Adipose tissue (tissue), 3 donors: Measurements from ENCODE around the gene TUFM. TPM values are rescaled to one million over a fixed set of nuclear protein-coding genes. Genes with fewer than 3 reads are reported as not detected.
A peak's percentile ranks its signal among the peaks of the same experiment; 100 is the strongest.

Experiments used
- H3K27ac ChIP-seq: one replicate; pipeline ENCODE4 v1.5.1; 2013; ENCODE audit warnings: low read depth, low read length
- WGBS, 3 donors: extraction: QIAGEN DNeasy Blood & Tissue Kit; methylation state at CpG; one replicate each; pipeline ENCODE4 v1.1.7; 2013; 5-methylcytosine and 5-hydroxymethylcytosine counted together
- polyA plus RNA-seq, 3 donors: library from polyadenylated mRNA; stranded (reverse); fragments of 200-250 nt; gene quantifications; one replicate each; pipeline ENCODE4 v1.2.3, GENCODE V29; 2013
- donor health status: healthy with polysubstance abuse.
- donor health status: Bipolar disorder and iron deficiency.
- donor health status: healthy.

Gene TUFM
- polyA plus RNA-seq, 3 donors = 104 to 196 (median 119) TPM

DNA sequence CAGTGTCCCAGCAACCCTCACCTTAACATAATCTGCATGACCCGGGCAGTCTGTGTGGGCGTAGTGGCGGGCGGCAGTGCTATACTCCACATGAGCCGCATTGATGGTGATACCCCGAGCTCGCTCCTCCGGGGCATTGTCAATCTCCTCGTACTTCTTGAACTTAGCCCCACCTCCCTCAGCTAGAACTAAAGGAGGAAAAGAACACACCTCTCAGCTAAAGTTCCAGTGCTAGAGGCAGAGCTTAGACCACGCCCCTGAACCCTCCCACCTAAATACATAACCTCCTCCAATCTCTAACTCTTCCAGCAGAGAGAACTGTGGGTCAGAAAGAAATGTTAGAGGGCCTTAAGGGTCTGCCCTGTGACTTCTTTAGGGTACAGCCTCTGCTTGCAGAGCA, 855 bp downstream of the TUFM start:
- WGBS, 3 donors = 45 to 64% (median 52%) methylated on average over 10 of the region's 10 CpGs
- no peak overlapping the region for H3K27ac ChIP-seq

DNA sequence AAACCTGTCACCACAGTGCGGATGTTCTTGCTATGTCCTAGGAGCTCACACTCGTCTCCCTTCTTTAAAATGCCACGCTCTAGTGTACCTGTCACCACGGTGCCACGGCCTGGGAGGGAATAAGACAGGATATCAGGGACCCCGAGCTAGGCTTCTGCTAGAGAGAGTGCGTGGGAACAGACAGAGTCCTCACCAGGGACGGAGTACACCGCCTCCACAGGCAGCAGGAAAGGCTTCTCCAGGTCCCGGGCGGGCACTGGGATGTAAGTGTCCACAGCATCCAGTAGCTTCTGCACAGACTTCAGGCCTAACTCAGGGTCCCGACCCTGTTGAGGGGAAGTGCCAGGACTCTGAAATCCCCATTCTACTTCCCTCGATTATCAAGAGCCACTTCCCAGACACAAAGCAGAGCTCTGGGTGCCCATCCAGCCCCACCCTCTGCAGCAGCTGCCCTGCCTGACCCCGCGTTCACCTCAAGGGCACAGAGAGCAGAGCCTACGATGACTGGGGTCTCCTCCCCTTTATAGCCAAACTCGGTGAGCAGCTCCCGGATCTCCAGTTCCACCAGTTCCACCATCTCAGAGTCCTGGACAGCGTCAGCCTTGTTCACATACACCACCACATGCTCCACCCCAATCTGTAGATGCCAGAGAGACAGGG, 1.8 kb downstream of the TUFM start:
- 86 to 89% (median 88%) methylated on average over 19 of the region's 19 CpGs for WGBS, 3 donors
- no peak overlapping the region for H3K27ac ChIP-seq

DNA sequence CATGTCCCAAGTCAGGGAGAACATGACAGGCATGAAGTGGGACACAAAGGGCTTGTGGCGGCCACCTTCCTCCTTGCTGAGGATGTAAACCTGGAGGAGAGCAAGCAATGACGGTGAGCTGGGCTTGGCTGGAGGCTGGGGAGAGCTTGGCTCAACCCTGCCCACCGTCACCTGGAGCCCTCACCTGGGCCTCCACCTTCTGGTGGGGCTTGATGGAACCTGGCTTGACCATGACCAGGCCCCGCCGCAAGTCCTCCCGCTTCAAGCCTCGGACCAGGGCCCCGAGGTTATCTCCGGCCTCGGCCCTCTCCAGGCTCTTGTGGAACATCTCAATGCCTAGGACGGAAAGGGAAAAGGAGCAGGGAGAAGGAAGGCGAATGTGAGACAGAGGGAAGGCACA, 2.4 kb downstream of the TUFM start:
- H3K27ac ChIP-seq = no peak overlapping the region
- WGBS, 3 donors = 92 to 95% (median 92%) methylated on average over 12 of the region's 12 CpGs

DNA sequence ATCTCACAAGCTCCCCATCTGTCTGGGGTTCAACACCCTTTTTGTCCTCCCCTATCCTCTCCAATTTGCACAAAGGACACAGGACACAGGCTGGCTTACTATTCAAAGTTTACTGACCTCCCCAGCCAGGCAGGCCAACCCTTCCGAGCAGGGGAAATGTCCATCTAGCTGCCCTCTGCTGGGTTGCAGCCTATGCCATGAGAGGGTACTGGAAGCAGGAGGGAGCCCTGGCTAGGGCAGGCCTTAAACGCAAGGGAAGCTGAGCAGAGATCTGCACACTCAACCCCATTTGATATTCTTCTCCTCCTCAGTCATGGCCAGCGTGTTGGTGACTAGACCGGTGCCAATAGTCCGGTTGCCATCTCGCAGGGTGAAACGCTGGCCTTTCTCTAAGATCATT, 3.5 kb downstream of the TUFM start:
- no peak overlapping the region for H3K27ac ChIP-seq
- WGBS, 3 donors = 87 to 93% (median 91%) methylated on average over 7 of the region's 7 CpGs

- WGBS, 3 donors = 16 to 53% (median 33%) methylated on average over 1 of the region's 1 CpG
- no peak overlapping the region for H3K27ac ChIP-seq
Measured at GRCh38 chr16:28839899-28840298, 6.2 kb downstream of the TUFM start.

- WGBS, 3 donors = 95 to 97% (median 96%) methylated on average over 12 to 14 of the region's 14 CpGs
Measured at GRCh38 chr16:28839004-28839639, 7.0 kb downstream of the TUFM start.

DNA sequence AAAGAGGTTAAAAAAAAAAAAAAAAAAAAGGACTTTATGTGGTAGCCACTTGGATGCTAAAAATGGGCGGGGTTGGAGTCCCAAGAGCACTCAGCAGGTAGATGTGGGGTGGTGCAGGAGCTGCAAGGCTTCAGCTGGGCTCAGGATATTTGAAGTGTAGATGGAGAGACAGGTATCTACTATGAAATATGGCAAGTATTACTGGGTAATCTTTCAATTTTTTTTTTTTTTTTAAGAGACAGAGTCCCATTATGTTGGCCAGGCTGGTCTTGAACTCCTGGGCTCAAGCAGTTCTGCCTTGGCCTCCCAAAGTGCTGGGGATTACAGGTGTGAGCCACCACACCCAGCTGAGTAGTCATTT, 7.6 kb downstream of the TUFM start:
- WGBS, 3 donors = 100% methylated on average over 1 of the region's 1 CpG
- H3K27ac ChIP-seq = no peak overlapping the region

More at GRCh38 chr16:28839004-28839639, 7.0 kb downstream of the TUFM start:
- H3K27ac ChIP-seq = no peak overlapping the region

DNA sequence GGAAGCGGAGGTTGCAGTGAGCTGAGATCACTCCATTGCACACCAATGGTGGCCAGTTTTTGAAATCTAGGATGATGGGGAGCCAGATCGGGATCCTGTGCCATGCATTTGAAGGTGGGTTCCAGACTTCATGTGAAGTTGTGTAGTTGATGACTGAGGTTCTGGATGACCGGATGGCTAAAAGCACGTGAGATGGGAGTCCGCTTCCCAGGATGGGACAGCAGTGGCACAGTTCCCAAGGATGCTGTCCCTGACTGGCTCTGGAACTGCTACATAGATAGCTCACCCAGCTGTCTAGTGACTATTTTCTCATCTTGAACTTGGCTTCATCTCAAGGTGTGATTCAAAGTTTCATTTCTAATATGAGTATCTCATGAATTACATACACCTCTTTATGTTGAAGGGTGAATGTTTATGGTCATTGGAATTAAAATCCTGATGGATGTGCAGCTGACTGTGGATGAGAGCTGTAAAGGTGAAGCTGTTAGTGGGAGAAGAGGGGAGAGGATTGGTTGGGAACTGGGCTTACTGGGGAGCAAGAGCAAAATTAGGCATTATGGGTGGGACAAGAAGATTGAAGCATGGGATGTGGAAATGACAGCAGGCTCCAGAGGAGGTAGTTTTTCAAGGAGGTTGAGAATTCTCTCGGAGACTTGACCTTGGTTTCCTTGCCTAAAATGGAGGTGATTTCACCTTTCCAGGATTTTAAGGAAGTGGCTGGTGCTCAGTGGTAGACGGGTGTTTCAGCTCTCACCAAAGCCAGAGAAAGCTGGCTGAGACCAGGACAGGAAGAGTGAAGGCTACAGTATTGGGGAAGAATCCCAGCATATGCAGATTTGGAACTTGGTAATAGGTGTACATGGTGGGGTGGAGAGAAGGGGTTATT, 8.2 kb downstream of the TUFM start:
- WGBS, 3 donors = 85 to 95% (median 87%) methylated on average over 7 of the region's 7 CpGs
- no peak overlapping the region for H3K27ac ChIP-seq

- WGBS, 3 donors = 76 to 87% (median 82%) methylated on average over 8 of the region's 8 CpGs
Measured at GRCh38 chr16:28836761-28837064, 9.4 kb downstream of the TUFM start.

GRCh38 chr16:28835864-28836760, 10.0 kb downstream of the TUFM start:
- H3K27ac ChIP-seq = no peak overlapping the region
- WGBS, 3 donors = 91 to 93% (median 93%) methylated on average over 25 of the region's 25 CpGs

More at GRCh38 chr16:28836761-28837064, 9.4 kb downstream of the TUFM start:
- no peak overlapping the region for H3K27ac ChIP-seq

DNA sequence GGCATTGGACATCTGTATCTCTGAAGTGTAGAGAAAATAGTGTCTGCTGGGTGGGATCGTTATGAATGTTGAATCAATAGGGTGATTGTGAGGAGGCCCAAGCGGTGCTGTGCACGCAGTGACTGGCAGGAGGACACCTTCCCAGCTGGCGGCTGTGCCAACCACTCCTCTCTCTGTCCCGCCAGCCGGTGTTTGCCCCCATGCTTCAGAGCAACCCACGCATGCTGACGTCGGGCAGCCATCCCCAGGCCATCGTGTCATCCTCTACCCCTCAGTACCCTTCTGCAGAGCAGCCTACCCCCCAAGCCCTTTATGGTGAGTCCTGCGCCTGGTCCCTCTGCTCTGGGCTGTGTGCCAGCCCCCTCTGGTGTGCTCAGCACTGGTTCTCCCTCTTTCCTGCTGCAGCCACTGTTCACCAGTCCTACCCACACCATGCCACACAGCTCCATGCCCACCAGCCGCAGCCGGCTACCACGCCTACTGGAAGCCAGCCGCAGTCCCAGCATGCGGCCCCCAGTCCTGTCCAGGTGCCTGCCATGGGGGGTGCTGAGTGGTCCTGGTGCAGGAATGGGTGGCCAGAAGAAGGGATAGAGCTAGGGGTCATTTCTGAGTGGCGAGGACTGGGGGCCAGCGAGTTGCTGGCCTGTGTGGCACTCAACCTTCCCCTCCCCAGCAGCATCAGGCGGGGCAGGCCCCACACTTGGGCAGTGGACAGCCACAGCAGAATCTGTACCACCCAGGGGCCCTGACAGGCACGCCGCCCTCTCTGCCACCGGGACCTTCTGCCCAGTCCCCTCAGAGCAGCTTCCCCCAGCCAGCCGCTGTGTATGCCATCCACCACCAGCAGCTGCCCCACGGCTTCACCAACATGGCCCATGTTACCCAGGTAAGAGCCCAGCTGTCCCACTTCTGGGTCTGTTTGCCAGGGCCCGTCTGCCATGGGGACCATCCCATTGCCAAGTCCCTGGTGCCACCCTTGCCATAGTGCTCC, 11.0 kb downstream of the TUFM start:
- H3K27ac ChIP-seq = no peak overlapping the region
- 93 to 96% (median 94%) methylated on average over 25 of the region's 25 CpGs for WGBS, 3 donors

DNA sequence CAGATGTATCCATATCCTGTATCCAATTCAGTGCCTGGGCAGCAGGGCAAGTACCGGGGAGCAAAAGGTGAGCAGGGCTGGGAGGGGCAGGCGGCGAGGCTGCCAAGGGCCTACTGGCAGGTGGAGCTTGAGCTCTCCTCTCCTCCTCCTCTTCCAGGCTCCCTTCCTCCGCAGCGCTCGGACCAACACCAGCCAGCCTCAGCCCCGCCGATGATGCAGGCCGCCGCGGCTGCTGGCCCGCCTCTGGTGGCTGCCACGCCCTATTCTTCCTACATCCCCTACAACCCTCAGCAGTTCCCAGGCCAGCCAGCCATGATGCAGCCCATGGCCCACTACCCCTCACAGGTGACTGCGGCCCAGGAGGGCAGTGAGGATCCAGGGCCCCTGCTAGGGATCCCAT, 11.8 kb downstream of the TUFM start:
- H3K27ac ChIP-seq = no peak overlapping the region
- 94 to 97% (median 96%) methylated on average over 7 to 10 of the region's 14 CpGs for WGBS, 3 donors

GRCh38 chr16:28830531-28830930, 15.6 kb downstream of the TUFM start:
- H3K27ac ChIP-seq = no peak overlapping the region
- 87 to 89% (median 88%) methylated on average over 13 of the region's 13 CpGs for WGBS, 3 donors

GRCh38 chr16:28829747-28830146, 16.4 kb downstream of the TUFM start:
- WGBS, 3 donors = 96% methylated on average over 13 of the region's 13 CpGs
- no peak overlapping the region for H3K27ac ChIP-seq

DNA sequence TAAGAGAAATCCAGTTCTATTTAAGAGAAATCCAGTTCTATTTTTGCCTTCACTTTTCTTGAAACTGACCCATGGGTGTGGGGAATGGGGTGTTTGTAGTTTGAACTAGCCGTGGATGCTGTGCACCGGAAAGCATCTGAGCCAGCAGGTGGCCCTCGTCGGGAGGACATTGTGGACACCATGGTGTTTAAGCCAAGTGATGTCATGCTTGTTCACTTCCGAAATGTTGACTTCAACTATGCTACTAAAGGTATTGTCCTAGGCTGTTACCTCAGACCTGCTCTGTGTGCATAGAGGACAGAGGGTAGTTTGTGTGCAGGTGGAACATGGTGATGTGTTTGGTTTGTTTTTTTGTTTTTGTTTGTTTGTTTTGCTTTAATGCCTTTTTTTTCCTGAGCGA, 20.0 kb downstream of the TUFM start:
- WGBS, 3 donors = 57 to 69% (median 58%) methylated on average over 6 of the region's 6 CpGs
- no peak overlapping the region for H3K27ac ChIP-seq

DNA sequence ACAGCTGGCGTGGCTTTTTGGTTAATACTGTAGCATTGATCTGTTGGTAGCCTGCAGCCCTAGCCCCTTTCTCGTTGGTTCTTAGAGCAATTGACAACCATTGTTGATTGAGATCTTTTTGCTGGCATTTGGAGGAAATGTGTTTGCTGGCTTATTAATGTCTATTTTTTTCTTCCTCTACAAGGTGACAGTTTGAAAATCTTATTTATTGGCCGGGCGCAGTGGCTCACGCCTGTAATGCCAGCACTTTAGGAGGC, 21.5 kb downstream of the TUFM start:
- 18 to 44% (median 35%) methylated on average over 5 of the region's 5 CpGs for WGBS, 3 donors
- H3K27ac ChIP-seq = no peak overlapping the region

DNA sequence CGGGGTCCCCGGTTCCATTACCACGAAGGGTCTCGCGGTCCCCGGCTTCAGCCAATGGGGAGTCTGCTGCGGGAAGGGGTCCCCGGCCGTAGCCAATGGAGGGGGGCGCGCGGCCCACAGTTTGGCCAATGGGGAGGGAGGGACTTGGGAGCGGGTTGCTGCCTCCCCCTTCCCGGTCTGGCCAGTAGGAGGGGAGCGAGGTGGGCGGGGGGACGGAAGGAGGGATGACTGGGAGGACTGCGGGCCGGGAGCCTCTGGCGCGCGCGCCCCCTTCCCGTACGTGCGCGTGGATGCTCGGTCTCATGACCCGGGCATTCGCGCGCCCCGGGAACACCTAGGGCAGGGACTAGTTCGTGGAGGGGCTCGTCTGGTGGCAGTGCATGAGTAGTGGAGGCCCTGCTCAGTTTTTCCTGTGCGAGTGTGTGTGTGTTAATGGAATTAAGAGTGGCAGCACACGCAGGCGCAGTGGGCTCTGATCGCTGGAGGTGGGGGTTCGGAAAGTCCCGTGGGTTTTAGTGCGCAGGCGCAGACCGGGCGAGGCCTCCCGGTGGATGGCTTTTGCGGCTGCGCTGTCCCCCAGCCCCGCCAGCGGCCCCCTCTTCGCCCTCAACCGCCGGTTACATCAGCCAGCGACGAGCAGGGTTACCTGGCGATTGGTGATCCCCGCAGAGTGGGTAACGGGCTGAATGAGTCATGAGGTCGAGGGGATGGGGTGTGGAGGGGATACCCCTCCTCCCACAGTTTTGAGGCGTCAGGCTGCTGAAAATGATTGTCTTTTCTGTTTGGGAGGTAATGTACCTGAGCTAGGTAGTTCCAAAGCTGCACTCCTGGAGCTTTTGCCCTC, 22.1 kb downstream of the TUFM start:
- 0 to 1% (median 0%) methylated on average over 49 to 60 of the region's 60 CpGs for WGBS, 3 donors

More for the DNA sequence above, 22.1 kb downstream of the TUFM start:
- peak overlapping the region; percentile 98 for H3K27ac ChIP-seq
